Omental fat pad (tissue), 4 donors: Measurements from ENCODE around the gene ZNF618. TPM values are rescaled to one million over a fixed set of nuclear protein-coding genes. Genes with fewer than 3 reads are reported as not detected.

Source experiments
- ATAC-seq: fragments of 150-250 bp; one replicate; pipeline ENCODE4 v1.9.1; 2016; ENCODE audit warnings: mild to moderate bottlenecking, moderate library complexity; ENCODE audit not compliant: low FRiP score
- DNase-seq: peaks from one replicate; pipeline ENCODE4 v3.0.0-alpha.2; 2019; ENCODE audit warnings: low spot score
- CTCF ChIP-seq, 3 donors: fragments of 450-650 bp; IDR thresholded peaks; one replicate each; pipeline ENCODE4 v1.5.1; 2016 to 2017; ENCODE audit warnings: antibody characterized with exemption in 3 of 3, mild to moderate bottlenecking in 3 of 3, moderate library complexity in 2 of 3
- total RNA-seq, 4 donors: library from RNA; depleted of rRNA; stranded (reverse); fragments of >200 nt; gene quantifications; one replicate each; pipeline ENCODE4 v1.1.0, GENCODE V29; 2016

The ZNF618 gene
- total RNA-seq, 4 donors from 2014 or later = 2.2 to 8.8 (median 5.9) TPM

- no peak for ATAC-seq
- DNase-seq = no peak
- no peak for TF ChIP-seq CTCF (IDR thresholded peaks at IDR 0.05)
Observed at GRCh38 chr9:113851873-113852272, 24.2 kb upstream of the ZNF618 start.

GRCh38 chr9:113853333-113853732 is 22.8 kb upstream of the ZNF618 start:
- DNase-seq = no peak
- no peak for ATAC-seq
- TF ChIP-seq CTCF (IDR thresholded peaks at IDR 0.05) = no peak

- TF ChIP-seq CTCF (IDR thresholded peaks at IDR 0.05) = no peak
- ATAC-seq (no peak), DNase-seq (no peak)
Observed at GRCh38 chr9:113854310-113854709, 21.8 kb upstream of the ZNF618 start.

GRCh38 chr9:113857875-113858274 is 18.2 kb upstream of the ZNF618 start:
- no peak for TF ChIP-seq CTCF (IDR thresholded peaks at IDR 0.05)
- ATAC-seq (no peak), DNase-seq (no peak)

GRCh38 chr9:113858282-113858681 is 17.8 kb upstream of the ZNF618 start:
- DNase-seq (no peak), ATAC-seq (no peak)
- no peak for TF ChIP-seq CTCF (IDR thresholded peaks at IDR 0.05)

GRCh38 chr9:113863345-113863744 is 12.8 kb upstream of the ZNF618 start:
- DNase-seq (no peak), ATAC-seq (no peak)
- no peak for TF ChIP-seq CTCF (IDR thresholded peaks at IDR 0.05)

- DNase-seq = no peak
- TF ChIP-seq CTCF (IDR thresholded peaks at IDR 0.05) = no peak
- no peak for ATAC-seq
Observed at GRCh38 chr9:113868501-113868900, 7.6 kb upstream of the ZNF618 start.
